HEK293 (cell line): ENCODE results near the gene ARHGAP23.

Source experiments
- CTCF ChIA-PET: fragments of 350-600 bp; formaldehyde crosslinking; extraction: SDS; loops from one replicate; lab custom pipeline; 2021; ENCODE audit warnings: antibody characterized with exemption; lab: Yijun Ruan, JAX
- POLR2A ChIA-PET: fragments of 300-600 bp; formaldehyde crosslinking; extraction: SDS; loops from one replicate; lab custom pipeline; 2020; ENCODE audit warnings: antibody characterized with exemption, inconsistent platforms; lab: Yijun Ruan, JAX
- H3K27ac ChIP-seq: fragments of 200-500 bp; sonication (Bioruptor generic); 2 replicates; pipeline ENCODE4 v1.5.1; 2014; ENCODE audit warnings: low read depth, low read length, control low read depth, inconsistent platforms; ENCODE audit errors: extremely low read depth
- H3K36me3 ChIP-seq, 2 experiments: fragments of 200-500 bp in 1 of 2; sonication (Bioruptor generic) in 1 of 2; 1 replicate in 1 of 2; 2 replicates in 1 of 2; pipeline ENCODE4 v1.5.1; 2014 to 2017; ENCODE audit warnings: inconsistent platforms in 2 of 2, low read length in 2 of 2; ENCODE audit not compliant: control insufficient read depth in 2 of 2, insufficient read depth in 1 of 2
- H3K4me1 ChIP-seq: fragments of 200-500 bp; sonication (Bioruptor generic); 2 replicates; pipeline ENCODE4 v1.5.1; 2014; ENCODE audit warnings: mild to moderate bottlenecking, low read length, inconsistent platforms; ENCODE audit not compliant: control insufficient read depth, insufficient read depth
- H3K4me3 ChIP-seq: 2 replicates; pipeline ENCODE4 v1.5.1; 2011; ENCODE audit warnings: low read depth, mild to moderate bottlenecking, control low read depth, low read length, moderate library complexity
- H3K9me3 ChIP-seq: fragments of 200-500 bp; sonication (Bioruptor generic); 2 replicates; pipeline ENCODE4 v1.5.1; 2014; ENCODE audit warnings: low read depth, low read length, inconsistent platforms; ENCODE audit not compliant: control insufficient read depth, insufficient read depth
- GLIS2 ChIP-seq: fragments of 450-650 bp; formaldehyde crosslinking; IDR thresholded peaks from 2 replicates; pipeline ENCODE4 v1.5.1; 2016; ENCODE audit warnings: missing biosample characterization, missing genetic modification characterization
- PRDM1 ChIP-seq: fragments of 450-650 bp; formaldehyde crosslinking; IDR thresholded peaks from 2 replicates; pipeline ENCODE4; 2016; ENCODE audit warnings: missing biosample characterization, missing genetic modification characterization
- PRDM4 ChIP-seq: fragments of 450-650 bp; formaldehyde crosslinking; IDR thresholded peaks from 2 replicates; pipeline ENCODE4 v1.5.1; 2017; ENCODE audit warnings: missing biosample characterization, missing genetic modification characterization
- TSHZ1 ChIP-seq: fragments of 450-650 bp; formaldehyde crosslinking; IDR thresholded peaks from 2 replicates; pipeline ENCODE4 v1.5.1; 2016; ENCODE audit warnings: missing biosample characterization, missing genetic modification characterization, borderline replicate concordance
- YY2 ChIP-seq: fragments of 450-650 bp; formaldehyde crosslinking; IDR thresholded peaks from 2 replicates; pipeline ENCODE4 v1.5.1; 2016; ENCODE audit warnings: missing biosample characterization, missing genetic modification characterization
- ZBTB17 ChIP-seq: fragments of 450-650 bp; formaldehyde crosslinking; IDR thresholded peaks from 2 replicates; pipeline ENCODE4 v1.5.1; 2016; ENCODE audit warnings: missing biosample characterization, missing genetic modification characterization
- ZFP69B ChIP-seq: fragments of 450-650 bp; formaldehyde crosslinking; IDR thresholded peaks from 2 replicates; pipeline ENCODE4 v1.5.1; 2016; ENCODE audit warnings: missing biosample characterization, missing genetic modification characterization
- ZNF133 ChIP-seq: fragments of 450-650 bp; formaldehyde crosslinking; IDR thresholded peaks from 2 replicates; pipeline ENCODE4 v1.5.1; 2016; ENCODE audit warnings: missing biosample characterization, missing genetic modification characterization
- ZNF169 ChIP-seq: fragments of 450-650 bp; formaldehyde crosslinking; IDR thresholded peaks from 2 replicates; pipeline ENCODE4 v1.5.1; 2016; ENCODE audit warnings: missing biosample characterization, missing genetic modification characterization
- ZNF366 ChIP-seq: fragments of 450-650 bp; formaldehyde crosslinking; conservative IDR thresholded peaks from 2 replicates; pipeline ENCODE4 v1.5.1; 2016; ENCODE audit warnings: missing biosample characterization, missing genetic modification characterization
- ZNF571 ChIP-seq: fragments of 450-650 bp; formaldehyde crosslinking; IDR thresholded peaks from 2 replicates; pipeline ENCODE4 v1.5.0; 2017; ENCODE audit warnings: missing biosample characterization, missing genetic modification characterization
- ZNF600 ChIP-seq: fragments of 450-650 bp; formaldehyde crosslinking; IDR thresholded peaks from 2 replicates; pipeline ENCODE4 v1.5.1; 2016; ENCODE audit warnings: missing biosample characterization, missing genetic modification characterization
- ZNF776 ChIP-seq: fragments of 450-650 bp; formaldehyde crosslinking; IDR thresholded peaks from 2 replicates; pipeline ENCODE4 v1.5.0; 2017; ENCODE audit warnings: missing biosample characterization, missing genetic modification characterization, borderline replicate concordance
- ZSCAN23 ChIP-seq: fragments of 450-650 bp; formaldehyde crosslinking; IDR thresholded peaks from 2 replicates; pipeline ENCODE4 v1.5.1; 2016; ENCODE audit warnings: missing biosample characterization, missing genetic modification characterization

Gene ARHGAP23

GRCh38 chr17:38466346-38467315 is 38.4 kb downstream of the ARHGAP23 start:
- Histone ChIP-seq H3K4me1 (peaks cover 11% of the 10 kb centered on the region), H3K9me3 (no peaks in the 10 kb centered on the region), H3K27ac (no peak overlapping the region), H3K36me3 (peaks cover 0 to 5% of the 10 kb centered on the region in 2 experiments; a peak in 1 of 3 replicates), H3K4me3 (no peak overlapping the region)
- ChIA-PET POLR2A (no interaction called here), CTCF (no interaction called here)
- TF ChIP-seq ZNF600 (tag by site-specific recombination) (peak; percentile 29; the same call in 1 of the 2 replicates), PRDM4 (tag by site-specific recombination) (no peak), GLIS2 (tag by site-specific recombination) (0 out of 2 replicates have a peak, but pooled peaks have one; percentile 10)

GRCh38 chr17:38467491-38467890 is 39.2 kb downstream of the ARHGAP23 start:
- POLR2A ChIA-PET = no interaction called here
- Histone ChIP-seq H3K4me1 (peaks cover 11% of the 10 kb centered on the region), H3K36me3 (peaks cover 0 to 5% of the 10 kb centered on the region in 2 experiments; a peak in 1 of 3 replicates), H3K27ac (no peak overlapping the region), H3K4me3 (no peak overlapping the region), H3K9me3 (no peaks in the 10 kb centered on the region)
- peak; percentile 82 for TF ChIP-seq ZBTB17 (tag by site-specific recombination)
- no peak for TF ChIP-seq ZNF169 (tag by site-specific recombination)
- no peak for TF ChIP-seq ZNF133 (tag by site-specific recombination)
- peak; percentile 88 for TF ChIP-seq PRDM1
- TF ChIP-seq ZFP69B (tag by site-specific recombination) = no peak
- TF ChIP-seq ZNF366 (tag by site-specific recombination) = peak; percentile 100
- TF ChIP-seq ZSCAN23 (tag by site-specific recombination) = no peak
- TF ChIP-seq ZNF571 (tag by site-specific recombination) = 0 out of 2 replicates have a peak, but pooled peaks have one; percentile 54
- 0 out of 2 replicates have a peak, but pooled peaks have one; percentile 12 for TF ChIP-seq YY2 (tag by site-specific recombination)
- peak; percentile 88; the same call in 1 of the 2 replicates for TF ChIP-seq ZNF776 (tag by site-specific recombination)
- no peak for TF ChIP-seq TSHZ1 (tag by site-specific recombination)
- TF ChIP-seq, all 188 proteins: peak for 6
- CTCF ChIA-PET = interaction anchor here (1.5 kb wide), 1 partner anchor 20 kb away, joined by 8 read pairs; no protein-coding TSS in a partner anchor
